OCI-LY3 (cell line): ENCODE results near the gene COL4A2.

Experiments
- H2AFZ ChIP-seq: fragments of 200-600, 300-600 bp; shearing (Covaris generic); 2 replicates; pipeline ENCODE4 v1.6.0; 2014; ENCODE audit warnings: antibody characterized with exemption, low read depth, low read length
- H3K27ac ChIP-seq: fragments of 200-600, 300-600 bp; sonication (generic); 2 replicates; pipeline ENCODE4 v1.5.1; 2014; ENCODE audit warnings: mild to moderate bottlenecking, low read length, moderate library complexity, mixed read lengths
- H3K27me3 ChIP-seq: fragments of 200-600, 300-600 bp; sonication (generic); 2 replicates; pipeline ENCODE4 v1.6.1; 2014; ENCODE audit warnings: low read depth, low read length, mixed read lengths
- H3K36me3 ChIP-seq: fragments of 200-600, 300-600 bp; sonication (generic); replicated peaks from 2 replicates; pipeline ENCODE3; 2014; ENCODE audit warnings: low read depth, low read length, mixed read lengths
- H3K4me1 ChIP-seq: fragments of 300-600, 200-600 bp; sonication (generic); 2 replicates; pipeline ENCODE4 v1.6.1; 2014; ENCODE audit warnings: low read length, mixed read lengths
- H3K4me2 ChIP-seq: fragments of 200-600, 300-600 bp; sonication (generic); 2 replicates; pipeline ENCODE4 v1.6.1; 2014; ENCODE audit warnings: low read length, mixed read lengths
- H3K4me3 ChIP-seq: fragments of 300-600, 200-600 bp; sonication (generic); 2 replicates; pipeline ENCODE4 v1.5.1; 2014; ENCODE audit warnings: antibody characterized with exemption, mild to moderate bottlenecking, low read length, moderate library complexity
- H3K79me2 ChIP-seq: fragments of 300-600, 200-600 bp; shearing (Covaris generic); 2 replicates; pipeline ENCODE4 v1.6.1; 2014; ENCODE audit warnings: mild to moderate bottlenecking, low read length, mixed read lengths
- H3K9ac ChIP-seq: fragments of 300-600, 200-600 bp; shearing (Covaris generic); 2 replicates; pipeline ENCODE4 v1.6.0; 2014; ENCODE audit warnings: mild to moderate bottlenecking, low read length, moderate library complexity
- H3K9me3 ChIP-seq: fragments of 200-600, 300-600 bp; shearing (Covaris generic); 2 replicates; pipeline ENCODE4 v1.6.1; 2014; ENCODE audit warnings: low read length, mixed read lengths; ENCODE audit not compliant: insufficient read depth
- H4K20me1 ChIP-seq: fragments of 200-600, 300-600 bp; sonication (generic); 2 replicates; pipeline ENCODE4 v1.6.1; 2016; ENCODE audit warnings: low read length, mixed read lengths; ENCODE audit not compliant: insufficient read depth
- EZH2phosphoT487 ChIP-seq: fragments of 200-600 bp; shearing (Covaris generic); IDR thresholded peaks from 2 replicates; pipeline ENCODE4 v1.6.1; 2018; ENCODE audit warnings: antibody characterized with exemption, mixed run types, low read depth
- TF ChIP-seq, protein P1 (sequence below): fragments of 200-600, 300-600 bp; sonication (generic); IDR thresholded peaks from 2 replicates; pipeline ENCODE4 v1.5.1; 2014; ENCODE audit warnings: antibody characterized with exemption, low read length, low read depth

Gene COL4A2

DNA sequence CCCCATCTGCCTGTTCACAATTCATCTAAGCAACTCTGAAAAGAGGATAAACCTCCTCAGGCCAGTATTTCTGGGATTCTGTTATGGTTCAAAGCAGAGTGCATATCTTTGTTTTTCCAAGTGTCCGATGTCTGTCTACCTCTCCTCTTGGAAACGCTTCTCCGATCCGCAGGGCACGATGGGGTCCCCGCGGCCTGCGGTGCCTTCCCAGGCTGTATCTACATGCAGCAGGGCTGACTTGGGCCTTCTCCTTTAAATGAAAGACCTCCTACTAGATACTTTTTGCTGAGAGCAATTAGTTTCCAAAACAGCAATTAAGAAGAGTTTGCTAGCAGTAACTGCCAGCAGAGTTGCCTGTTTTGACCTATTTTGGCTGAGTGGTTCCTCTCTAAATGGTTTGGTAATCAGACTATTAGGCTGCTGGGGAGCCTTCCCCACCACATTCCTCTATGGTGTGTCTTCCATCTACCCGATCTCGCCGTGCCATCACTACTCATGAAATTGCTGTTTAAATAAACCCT is 23.5 kb downstream of the COL4A2 start:
- Histone ChIP-seq H3K9ac (no peak overlapping the region), H3K4me1 (no peaks in the 10 kb centered on the region), H3K36me3 (no peaks in the 10 kb centered on the region), H3K27ac (no peak overlapping the region), H3K9me3 (peaks cover 1% of the 10 kb centered on the region; the same call in 1 of the 2 replicates), H3K27me3 (0 out of 2 replicates have a peak, but pooled peaks cover 12% of the 10 kb centered on the region), H3K4me3 (no peak overlapping the region), H4K20me1 (no peaks in the 10 kb centered on the region), H2AFZ (no peak overlapping the region), H3K4me2 (no peak overlapping the region), H3K79me2 (no peaks in the 10 kb centered on the region)
- TF ChIP-seq, protein P1, sequence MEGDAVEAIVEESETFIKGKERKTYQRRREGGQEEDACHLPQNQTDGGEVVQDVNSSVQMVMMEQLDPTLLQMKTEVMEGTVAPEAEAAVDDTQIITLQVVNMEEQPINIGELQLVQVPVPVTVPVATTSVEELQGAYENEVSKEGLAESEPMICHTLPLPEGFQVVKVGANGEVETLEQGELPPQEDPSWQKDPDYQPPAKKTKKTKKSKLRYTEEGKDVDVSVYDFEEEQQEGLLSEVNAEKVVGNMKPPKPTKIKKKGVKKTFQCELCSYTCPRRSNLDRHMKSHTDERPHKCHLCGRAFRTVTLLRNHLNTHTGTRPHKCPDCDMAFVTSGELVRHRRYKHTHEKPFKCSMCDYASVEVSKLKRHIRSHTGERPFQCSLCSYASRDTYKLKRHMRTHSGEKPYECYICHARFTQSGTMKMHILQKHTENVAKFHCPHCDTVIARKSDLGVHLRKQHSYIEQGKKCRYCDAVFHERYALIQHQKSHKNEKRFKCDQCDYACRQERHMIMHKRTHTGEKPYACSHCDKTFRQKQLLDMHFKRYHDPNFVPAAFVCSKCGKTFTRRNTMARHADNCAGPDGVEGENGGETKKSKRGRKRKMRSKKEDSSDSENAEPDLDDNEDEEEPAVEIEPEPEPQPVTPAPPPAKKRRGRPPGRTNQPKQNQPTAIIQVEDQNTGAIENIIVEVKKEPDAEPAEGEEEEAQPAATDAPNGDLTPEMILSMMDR, result no peak
- TF ChIP-seq EZH2phosphoT487, result no peak

DNA sequence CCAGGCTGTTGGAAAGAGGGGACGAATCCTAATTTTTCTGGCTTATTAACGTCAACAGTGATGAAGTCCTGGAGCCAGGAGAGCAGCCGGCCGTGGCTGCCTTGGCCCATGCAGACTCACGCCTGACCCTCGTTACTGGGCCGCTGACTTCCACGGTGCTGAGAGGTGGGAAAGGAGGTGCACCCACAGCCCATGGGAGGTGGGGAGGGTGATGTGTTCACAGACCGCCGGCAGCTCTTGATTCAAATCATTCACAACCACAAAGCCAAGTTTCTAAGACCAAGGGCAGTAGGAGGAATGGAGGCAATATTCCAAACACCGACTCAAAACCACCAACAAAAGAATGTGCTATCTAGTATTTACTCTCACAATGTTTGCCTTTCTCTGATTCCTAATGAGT is 24.3 kb downstream of the COL4A2 start:
- no peaks in the 10 kb centered on the region for H4K20me1 ChIP-seq
- no peak overlapping the region for H3K27ac ChIP-seq
- H3K4me3 ChIP-seq, result no peak overlapping the region
- H3K9me3 ChIP-seq, result peaks cover 5% of the 10 kb centered on the region; the same call in 1 of the 2 replicates
- H3K79me2 ChIP-seq, result no peaks in the 10 kb centered on the region
- no peak overlapping the region for H3K9ac ChIP-seq
- no peaks in the 10 kb centered on the region for H3K4me1 ChIP-seq
- TF ChIP-seq EZH2phosphoT487, result no peak
- TF ChIP-seq, protein P1, result no peak
- 0 out of 2 replicates have a peak, but pooled peaks cover 12% of the 10 kb centered on the region for H3K27me3 ChIP-seq
- no peak overlapping the region for H2AFZ ChIP-seq
- H3K36me3 ChIP-seq, result no peaks in the 10 kb centered on the region
- H3K4me2 ChIP-seq, result no peak overlapping the region

DNA sequence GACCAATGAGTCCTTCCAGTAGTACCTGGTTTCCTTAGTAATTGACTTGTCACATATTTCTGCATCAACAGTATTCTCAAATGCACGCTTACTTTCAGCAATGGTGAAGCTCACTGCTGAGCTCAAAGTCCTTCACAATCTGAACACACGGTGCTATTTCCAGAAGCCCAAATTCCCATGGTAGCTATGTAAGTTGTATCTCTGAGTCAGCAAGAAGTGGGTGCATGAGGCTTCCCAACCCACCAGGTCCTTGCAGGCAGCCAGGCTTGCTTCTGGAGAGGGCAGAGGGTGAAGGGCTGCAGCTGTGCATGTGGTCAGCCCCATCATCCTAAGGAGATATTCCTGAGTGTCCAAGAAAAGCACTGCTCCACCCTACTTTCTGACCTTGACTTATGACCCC is 25.7 kb downstream of the COL4A2 start:
- peaks cover 5% of the 10 kb centered on the region; the same call in 1 of the 2 replicates for H3K9me3 ChIP-seq
- H3K4me1 ChIP-seq, result no peaks in the 10 kb centered on the region
- no peak overlapping the region for H3K4me3 ChIP-seq
- TF ChIP-seq, protein P1, result no peak
- no peak overlapping the region for H3K27ac ChIP-seq
- no peaks in the 10 kb centered on the region for H3K36me3 ChIP-seq
- H3K9ac ChIP-seq, result no peak overlapping the region
- H4K20me1 ChIP-seq, result no peaks in the 10 kb centered on the region
- H2AFZ ChIP-seq, result no peak overlapping the region
- no peaks in the 10 kb centered on the region for H3K79me2 ChIP-seq
- H3K27me3 ChIP-seq, result 0 out of 2 replicates have a peak, but pooled peaks cover 12% of the 10 kb centered on the region
- no peak overlapping the region for H3K4me2 ChIP-seq

DNA sequence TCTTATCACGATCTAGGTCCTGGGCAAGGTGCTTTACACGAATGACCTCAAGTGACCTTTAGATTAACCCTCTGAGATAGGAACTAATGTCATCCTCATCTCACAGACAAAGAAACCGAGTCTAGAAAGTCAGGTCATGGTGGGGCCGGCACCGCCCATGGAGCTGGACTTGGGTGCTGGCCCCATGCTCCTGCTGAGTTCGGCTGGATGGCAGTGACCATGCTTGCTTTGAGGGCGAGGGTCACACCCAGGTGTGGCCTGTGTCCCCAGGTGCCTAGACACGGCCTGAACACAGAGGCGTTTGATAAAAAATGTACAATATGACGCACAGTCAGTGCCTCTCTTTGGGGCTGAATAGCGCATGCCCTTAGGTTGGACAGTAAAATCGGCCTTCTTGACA is 26.8 kb downstream of the COL4A2 start:
- no peak for TF ChIP-seq EZH2phosphoT487
- TF ChIP-seq, protein P1, result no peak
- no peaks in the 10 kb centered on the region for H3K36me3 ChIP-seq
- 0 out of 2 replicates have a peak, but pooled peaks cover 8% of the 10 kb centered on the region for H3K27me3 ChIP-seq
- peaks cover 5% of the 10 kb centered on the region; the same call in 1 of the 2 replicates for H3K9me3 ChIP-seq
- no peak overlapping the region for H3K27ac ChIP-seq
- no peak overlapping the region for H3K9ac ChIP-seq
- no peaks in the 10 kb centered on the region for H3K79me2 ChIP-seq
- H3K4me3 ChIP-seq, result no peak overlapping the region
- H2AFZ ChIP-seq, result no peak overlapping the region
- no peak overlapping the region for H3K4me2 ChIP-seq
- no peaks in the 10 kb centered on the region for H3K4me1 ChIP-seq
- no peaks in the 10 kb centered on the region for H4K20me1 ChIP-seq
